KMS-11 (cell line): Measurements from ENCODE around the gene SLC35G2.
A peak's percentile ranks its signal among the peaks of the same experiment; 100 is the strongest.
"Not testable (repeated sequence)": the region's sequence is repeated elsewhere in the genome, so short reads cannot be mapped to it uniquely, and the experiment has no call there.

ENCODE experiments used
- H2AFZ ChIP-seq: fragments of 200-600 bp; sonication (generic); 2 replicates; pipeline ENCODE4 v1.6.1; 2016; ENCODE audit warnings: antibody characterized with exemption, mixed run types, low read depth
- H3K27ac ChIP-seq: fragments of 200-600 bp; sonication (generic); 2 replicates; pipeline ENCODE4 v1.6.1; 2016; ENCODE audit warnings: mild to moderate bottlenecking, mixed run types
- H3K27me3 ChIP-seq: fragments of 200-600 bp; sonication (generic); 2 replicates; pipeline ENCODE4 v1.6.1; 2017; ENCODE audit warnings: mild to moderate bottlenecking, low read depth, mixed run types, moderate library complexity; ENCODE audit not compliant: insufficient read depth
- H3K36me3 ChIP-seq: fragments of 200-600 bp; sonication (generic); 2 replicates; pipeline ENCODE4 v1.6.1; 2017; ENCODE audit warnings: mild to moderate bottlenecking, mixed run types; ENCODE audit not compliant: insufficient read depth
- H3K4me1 ChIP-seq: fragments of 200-600 bp; sonication (generic); 2 replicates; pipeline ENCODE4 v1.6.1; 2016; ENCODE audit warnings: mild to moderate bottlenecking, low read depth, mixed run types; ENCODE audit not compliant: poor library complexity, severe bottlenecking
- H3K4me2 ChIP-seq: fragments of 200-600 bp; sonication (generic); 2 replicates; pipeline ENCODE4 v1.7.0; 2016; ENCODE audit warnings: mild to moderate bottlenecking, mixed run types
- H3K4me3 ChIP-seq: fragments of 200-600 bp; sonication (generic); IDR thresholded peaks from 2 replicates; pipeline ENCODE4 v1.6.1; 2017; ENCODE audit warnings: low read depth, low read length, mixed read lengths; ENCODE audit not compliant: insufficient read depth
- H3K79me2 ChIP-seq: fragments of 200-600 bp; sonication (generic); 2 replicates; pipeline ENCODE4 v1.6.1; 2016; ENCODE audit warnings: low read depth, mixed run types; ENCODE audit not compliant: insufficient read depth
- H3K9ac ChIP-seq: fragments of 200-600 bp; sonication (generic); 2 replicates; pipeline ENCODE4 v1.6.1; 2016; ENCODE audit warnings: mild to moderate bottlenecking, mixed run types
- H4K20me1 ChIP-seq: fragments of 200-600 bp; sonication (generic); 2 replicates; pipeline ENCODE4 v1.6.1; 2016; ENCODE audit warnings: mild to moderate bottlenecking, mixed run types; ENCODE audit not compliant: insufficient read depth
- CTCF ChIP-seq: fragments of 200-600 bp; sonication (generic); conservative IDR thresholded peaks from 2 replicates; pipeline ENCODE4 v1.6.1; 2017; ENCODE audit warnings: low read depth, mild to moderate bottlenecking, antibody characterized with exemption, low read length, moderate library complexity, mixed read lengths

Gene SLC35G2

DNA sequence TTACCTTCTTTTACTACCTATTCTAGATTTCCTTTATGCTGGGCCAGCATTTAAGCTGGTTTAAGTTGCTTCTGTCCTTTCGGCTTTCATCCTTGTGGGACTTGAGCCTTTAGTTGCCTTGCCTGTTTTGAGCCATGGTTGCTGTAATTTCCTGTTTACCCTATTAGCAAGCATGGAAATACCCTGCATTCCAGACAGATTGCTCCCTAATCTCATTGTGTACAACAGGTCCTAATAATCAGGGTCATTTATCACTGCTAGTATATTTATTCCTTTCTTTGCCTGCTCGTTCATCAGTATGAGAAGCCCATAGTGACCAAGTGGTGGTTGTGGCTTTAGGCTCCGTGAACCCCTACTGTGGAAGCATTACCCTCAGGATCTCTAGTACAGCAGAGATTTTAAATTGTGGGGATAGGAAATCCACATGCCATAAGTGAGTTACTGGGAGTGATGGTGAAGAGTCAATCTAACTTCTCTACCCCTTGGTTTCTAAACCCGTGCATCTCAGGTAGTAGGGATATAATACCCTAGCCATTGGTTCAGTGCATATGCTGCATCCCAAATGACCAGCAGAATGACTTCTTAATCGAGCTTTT lies 75.0 kb downstream of the SLC35G2 start:
- Histone ChIP-seq H3K9ac (no peak overlapping the region), H3K4me2 (peak overlapping the region; percentile 13; the same call in 1 of the 2 replicates), H4K20me1 (no peaks in the 10 kb centered on the region), H2AFZ (no peak overlapping the region), H3K27me3 (no peaks in the 10 kb centered on the region), H3K36me3 (no peaks in the 10 kb centered on the region; the same call in 1 of the 2 replicates), H3K4me3 (no peak overlapping the region), H3K79me2 (peaks cover 93% of the 10 kb centered on the region), H3K27ac (no peak overlapping the region), H3K4me1 (peaks cover 55% of the 10 kb centered on the region)
- TF ChIP-seq CTCF, result no peak

- Histone ChIP-seq H3K4me2 (peak overlapping the region; percentile 49), H3K79me2 (peaks cover 98% of the 10 kb centered on the region), H3K4me1 (peaks cover 65% of the 10 kb centered on the region), H3K27ac (peak overlapping the region; percentile 46; the same call in 1 of the 2 replicates)
- not testable (repeated sequence) for H3K4me3 ChIP-seq, H3K36me3 ChIP-seq, H3K27me3 ChIP-seq, H4K20me1 ChIP-seq, H3K9ac ChIP-seq, H2AFZ ChIP-seq
Observed at GRCh38 chr3:136897171-136897570, 78.2 kb downstream of the SLC35G2 start.

GRCh38 chr3:136898549-136898948 lies 79.6 kb downstream of the SLC35G2 start:
- Histone ChIP-seq H3K27ac (no peak overlapping the region), H3K36me3 (no peaks in the 10 kb centered on the region), H3K4me3 (no peak overlapping the region)

DNA sequence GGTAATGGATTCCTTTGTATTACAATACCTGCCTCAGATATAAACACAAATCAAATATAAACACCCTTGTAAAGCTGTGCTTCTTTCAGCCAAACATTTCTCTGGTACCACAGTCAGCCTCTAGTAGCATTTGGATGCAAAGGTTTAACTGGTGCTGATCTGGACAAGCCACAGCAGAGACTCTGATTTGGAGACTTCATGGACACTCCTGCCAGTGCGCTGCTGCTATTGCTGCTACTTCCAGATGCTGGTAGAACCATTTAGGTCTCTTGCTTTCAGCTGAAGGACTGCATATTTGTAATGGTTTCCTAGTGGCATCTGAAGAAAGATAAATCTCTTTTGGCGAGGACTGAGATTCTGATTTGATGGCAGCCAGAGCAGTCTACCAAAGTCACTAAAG lies 80.0 kb downstream of the SLC35G2 start:
- H3K4me2 ChIP-seq, result no peak overlapping the region
- H3K36me3 ChIP-seq, result no peaks in the 10 kb centered on the region
- H2AFZ ChIP-seq, result no peak overlapping the region
- no peak for TF ChIP-seq CTCF
- peaks cover 53% of the 10 kb centered on the region for H3K4me1 ChIP-seq
- no peaks in the 10 kb centered on the region for H4K20me1 ChIP-seq
- H3K9ac ChIP-seq, result no peak overlapping the region
- no peak overlapping the region for H3K4me3 ChIP-seq
- H3K27me3 ChIP-seq, result no peaks in the 10 kb centered on the region
- H3K27ac ChIP-seq, result no peak overlapping the region
- peaks cover 98% of the 10 kb centered on the region for H3K79me2 ChIP-seq

More at GRCh38 chr3:136898549-136898948, 79.6 kb downstream of the SLC35G2 start:
- Histone ChIP-seq H2AFZ (no peak overlapping the region), H4K20me1 (no peaks in the 10 kb centered on the region), H3K79me2 (peaks cover 98% of the 10 kb centered on the region), H3K27me3 (no peaks in the 10 kb centered on the region), H3K4me2 (no peak overlapping the region), H3K9ac (no peak overlapping the region), H3K4me1 (peaks cover 57% of the 10 kb centered on the region)
- TF ChIP-seq CTCF, result no peak

DNA sequence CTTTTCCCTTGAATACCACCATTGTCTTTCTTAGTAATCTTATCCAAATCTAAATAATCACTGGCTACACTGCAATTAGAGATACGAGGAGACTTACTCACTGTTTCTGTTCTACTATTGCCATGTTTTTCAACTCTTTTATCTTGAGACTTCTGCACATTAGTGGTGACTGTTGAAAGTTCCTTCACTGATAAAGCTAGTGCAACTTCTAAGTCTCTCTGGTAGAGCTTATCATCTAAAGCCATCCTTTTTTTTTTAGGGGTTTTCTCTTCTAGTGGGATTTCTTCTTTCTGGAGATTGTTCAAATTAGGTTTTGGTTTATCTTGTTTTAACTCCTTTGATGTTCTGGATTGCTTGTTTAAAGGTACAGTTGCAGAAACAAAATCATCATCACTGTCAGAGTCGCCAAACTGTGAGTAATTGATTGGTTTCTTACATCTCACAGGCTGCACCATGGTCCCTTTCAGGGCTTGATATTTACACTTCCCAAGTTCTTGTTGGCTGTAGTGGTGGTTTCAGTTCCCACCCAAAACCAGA lies 80.8 kb downstream of the SLC35G2 start:
- Histone ChIP-seq H3K36me3 (no peaks in the 10 kb centered on the region), H3K4me1 (peaks cover 49% of the 10 kb centered on the region), H3K27me3 (no peaks in the 10 kb centered on the region), H3K79me2 (peaks cover 98% of the 10 kb centered on the region), H2AFZ (no peak overlapping the region), H3K4me3 (no peak overlapping the region), H3K27ac (no peak overlapping the region), H4K20me1 (no peaks in the 10 kb centered on the region), H3K4me2 (no peak overlapping the region), H3K9ac (no peak overlapping the region)
- TF ChIP-seq CTCF, result no peak

GRCh38 chr3:136900694-136901093 lies 81.8 kb downstream of the SLC35G2 start:
- not testable (repeated sequence) for H2AFZ ChIP-seq, H3K27me3 ChIP-seq, H4K20me1 ChIP-seq, H3K27ac ChIP-seq, H3K9ac ChIP-seq, H3K4me3 ChIP-seq, H3K36me3 ChIP-seq, H3K4me2 ChIP-seq
- H3K4me1 ChIP-seq, result peaks cover 44% of the 10 kb centered on the region
- peaks cover 99% of the 10 kb centered on the region for H3K79me2 ChIP-seq
